GM12878 (cell line): ENCODE measurements around the gene ALG5. TPM values are rescaled to one million over a fixed set of nuclear protein-coding genes. Genes with fewer than 3 reads are reported as not detected.

Source experiments
- ATAC-seq: fragments of 200-7000 bp; cut with Tn5 transposase; 3 replicates; pipeline ENCODE4 v1.9.1; 2020; ENCODE audit warnings: mild to moderate bottlenecking, moderate library complexity
- BruUV-seq: library from RNA; stranded (reverse); fragments of 400-500 nt; replicated peaks from 2 replicates; lab custom pipeline; 2021; lab: Mats Ljungman, UMichigan
- CTCF ChIA-PET: fragments of 300-600 bp; sonication (Branson Sonifier 250); formaldehyde crosslinking; extraction: SDS; loops from one replicate; lab custom pipeline; 2021; ENCODE audit warnings: inconsistent platforms; lab: Yijun Ruan, JAX
- POLR2A ChIA-PET: fragments of 350-600 bp; formaldehyde crosslinking; extraction: SDS; loops from one replicate; lab custom pipeline; 2021; ENCODE audit warnings: inconsistent platforms; lab: Charles Lee
- RAD21 ChIA-PET: fragments of 300-600 bp; sonication (Branson Sonifier 250); formaldehyde crosslinking; loops from one replicate; lab custom pipeline; 2023; ENCODE audit warnings: antibody characterized with exemption; ENCODE audit not compliant: unreplicated experiment; lab: Charles Lee
- SMC1A ChIA-PET: fragments of 300-600 bp; sonication (Branson Sonifier 250); formaldehyde crosslinking; loops from one replicate; lab custom pipeline; 2023; ENCODE audit not compliant: unreplicated experiment, uncharacterized antibody; lab: Charles Lee
- DNase-seq: peaks from one replicate; pipeline ENCODE4 v3.0.0-alpha.2; 2011; ENCODE audit warnings: low read depth, low spot score
- FAIRE-seq: peaks from 3 replicates; lab custom pipeline; 2011; peaks lifted over from hg19 to GRCh38; lab: Jason Lieb, UNC
- H2AFZ ChIP-seq: 2 replicates; pipeline ENCODE4 v1.6.0; 2011; ENCODE audit warnings: low read depth, low read length, control low read depth; ENCODE audit not compliant: control insufficient read depth
- H3K27ac ChIP-seq: 2 replicates; pipeline ENCODE4 v1.5.1; 2011; ENCODE audit warnings: control low read depth; ENCODE audit not compliant: control insufficient read depth, insufficient read depth
- H3K27me3 ChIP-seq, 2 experiments: replicated peaks in 1 of 2; 2 replicates each; pipeline versions ENCODE4 v1.6.0 to v1.6.1; 2011; ENCODE audit warnings: low read length in 1 of 2; ENCODE audit not compliant: control insufficient read depth in 2 of 2, insufficient read depth in 2 of 2
- H3K36me3 ChIP-seq, 2 experiments: 2 replicates each; pipeline ENCODE4 v1.5.1; 2011; ENCODE audit warnings: low read length in 1 of 2; ENCODE audit not compliant: control insufficient read depth in 2 of 2, insufficient read depth in 2 of 2
- H3K4me1 ChIP-seq: 2 replicates; pipeline ENCODE4 v1.6.1; 2011; ENCODE audit warnings: mild to moderate bottlenecking, low read length, moderate library complexity, mixed read lengths; ENCODE audit not compliant: control insufficient read depth, insufficient read depth
- H3K4me2 ChIP-seq: 2 replicates; pipeline ENCODE4 v1.6.0; 2011; ENCODE audit warnings: control low read depth; ENCODE audit not compliant: control insufficient read depth, insufficient read depth
- H3K4me3 ChIP-seq: fragments of 200-600 bp; sonication (generic); 2 replicates; pipeline ENCODE4 v1.5.1; 2016
- H3K79me2 ChIP-seq: 2 replicates; pipeline ENCODE4 v1.6.0; 2011; ENCODE audit warnings: low read length; ENCODE audit not compliant: control insufficient read depth, insufficient read depth
- H3K9ac ChIP-seq: 2 replicates; pipeline ENCODE4 v1.8.0; 2011; ENCODE audit warnings: low read length, control low read depth, mixed read lengths; ENCODE audit not compliant: control insufficient read depth, insufficient read depth
- H3K9me3 ChIP-seq: replicated peaks from 3 replicates; pipeline ENCODE4 v1.5.1; 2011; ENCODE audit warnings: mild to moderate bottlenecking, low read length; ENCODE audit not compliant: control insufficient read depth, insufficient read depth
- H4K20me1 ChIP-seq: 2 replicates; pipeline ENCODE4 v1.6.0; 2011; ENCODE audit not compliant: control insufficient read depth, insufficient read depth
- BRCA1 ChIP-seq: IDR thresholded peaks from 2 replicates; pipeline ENCODE4 v1.6.1; 2011; ENCODE audit warnings: low read depth, low read length, improper control_type of control experiment
- CEBPB ChIP-seq, 2 experiments: fragments of 150-350 bp in 1 of 2; IDR thresholded peaks; 2 replicates each; pipeline ENCODE4 v1.6.1; 2012 to 2014; ENCODE audit warnings: low read depth in 2 of 2, low read length in 2 of 2, borderline replicate concordance in 1 of 2, inconsistent platforms in 1 of 2
- CHD1 ChIP-seq: IDR thresholded peaks from 2 replicates; pipeline ENCODE4 v1.6.1; 2012; ENCODE audit warnings: low read depth, low read length, improper control_type of control experiment
- CHD4 ChIP-seq: fragments of 200-600 bp; sonication (generic); IDR thresholded peaks from 2 replicates; pipeline ENCODE4 v1.6.1; 2016; ENCODE audit warnings: mild to moderate bottlenecking
- EP300 ChIP-seq, 2 experiments: fragments of 150-350 bp in 1 of 2; IDR thresholded peaks; 2 replicates each; pipeline ENCODE4 v1.6.1; 2011 to 2012; ENCODE audit warnings: low read depth in 2 of 2, low read length in 2 of 2, borderline replicate concordance in 1 of 2, improper control_type of control experiment in 1 of 2, inconsistent platforms in 1 of 2; ENCODE audit not compliant: control insufficient read depth in 1 of 2
- FOXK2 ChIP-seq: fragments of 450-650 bp; IDR thresholded peaks from 2 replicates; pipeline ENCODE4 v1.6.1; 2017; ENCODE audit warnings: mild to moderate bottlenecking, moderate library complexity
- GABPA ChIP-seq: IDR thresholded peaks from 2 replicates; pipeline ENCODE4 v1.6.1; 2014; ENCODE audit warnings: antibody characterized with exemption, low read depth, mild to moderate bottlenecking, inconsistent platforms
- HDAC2 ChIP-seq: fragments of 200-600 bp; sonication (generic); IDR thresholded peaks from 2 replicates; pipeline ENCODE4 v1.6.1; 2017
- HDAC6 ChIP-seq: fragments of 200-600 bp; sonication (generic); IDR thresholded peaks from one replicate; pipeline ENCODE4 v1.8.0; 2017; ENCODE audit warnings: antibody characterized with exemption; ENCODE audit not compliant: unreplicated experiment
- IRF3 ChIP-seq: fragments of 450-650 bp; IDR thresholded peaks from 2 replicates; pipeline ENCODE4 v1.6.1; 2014; ENCODE audit warnings: mild to moderate bottlenecking
- MAX ChIP-seq: IDR thresholded peaks from 2 replicates; pipeline ENCODE4 v1.6.1; 2012; ENCODE audit warnings: low read depth, low read length, improper control_type of control experiment
- MXI1 ChIP-seq: fragments of 150-350 bp; IDR thresholded peaks from 2 replicates; pipeline ENCODE4 v1.6.1; 2011; ENCODE audit warnings: low read depth, mild to moderate bottlenecking, inconsistent platforms, low read length, improper control_type of control experiment
- MYB ChIP-seq: fragments of 150-350 bp; IDR thresholded peaks from 2 replicates; pipeline ENCODE4 v1.6.1; 2014; ENCODE audit warnings: mild to moderate bottlenecking, low read depth, low read length, borderline replicate concordance
- MYC ChIP-seq: IDR thresholded peaks from 2 replicates; pipeline ENCODE4 v1.6.1; 2011; ENCODE audit warnings: mild to moderate bottlenecking, low read length, moderate library complexity, inconsistent platforms; ENCODE audit not compliant: insufficient read depth, insufficient replicate concordance, insufficient read length, severe bottlenecking
- NR2C1 ChIP-seq: fragments of 450-650 bp; IDR thresholded peaks from 2 replicates; pipeline ENCODE4 v1.6.1; 2017; ENCODE audit warnings: antibody characterized with exemption, mild to moderate bottlenecking, moderate library complexity
- NR2F1 ChIP-seq: fragments of 450-650 bp; conservative IDR thresholded peaks from 2 replicates; pipeline ENCODE4 v1.6.1; 2017; ENCODE audit warnings: mild to moderate bottlenecking
- SMAD1 ChIP-seq: fragments of 450-650 bp; IDR thresholded peaks from 2 replicates; pipeline ENCODE4 v1.6.1; 2018; ENCODE audit warnings: mild to moderate bottlenecking, low read depth; ENCODE audit not compliant: partially characterized antibody
- YY1 ChIP-seq: IDR thresholded peaks from 2 replicates; pipeline ENCODE4 v1.6.1; 2011; ENCODE audit warnings: low read depth, mild to moderate bottlenecking, low read length
- ZNF24 ChIP-seq: fragments of 450-650 bp; IDR thresholded peaks from 2 replicates; pipeline ENCODE4 v1.6.1; 2017; ENCODE audit warnings: antibody characterized with exemption, mild to moderate bottlenecking
- WGBS: methylation state at CpG from one replicate; pipeline ENCODE4 v1.1.6; 2016; ENCODE audit warnings: low lambda C conversion rate; ENCODE audit not compliant: insufficient replicate concordance, insufficient coverage; ENCODE audit errors: missing lambda C conversion rate; 5-methylcytosine and 5-hydroxymethylcytosine counted together
- in situ Hi-C: fragments of 300-500 bp; cut with MboI; formaldehyde crosslinking; loops from 9 replicates; pipeline ENCODE4 v1.14.3; 2018; ENCODE audit warnings: mixed read lengths
- intact Hi-C: fragments of 100-400 bp; cut with micrococcal nuclease; formaldehyde crosslinking; loops from one replicate; pipeline ENCODE4 v1.14.2; 2022; ENCODE audit not compliant: unreplicated experiment
- polyA plus RNA-seq, 11 experiments: library from polyadenylated mRNA; depleted of rRNA in 4 of 11; unstranded in 6 of 11; stranded (reverse) in 5 of 11; fragments of >200 nt; fragmentation: Nextera tagmentation in 4 of 11; fragmentation: Illumina TruSeq in 1 of 11; extraction: Ambion mirVana in 4 of 11; extraction: Trizol in 1 of 11; gene quantifications; 1 replicate in 1 of 11; 2 replicates in 10 of 11; pipeline versions ENCODE4 v1.2.1 to v1.2.3, GENCODE V29; 2011 to 2016; ENCODE audit warnings: inconsistent platforms in 2 of 11, missing spikeins in 2 of 11, low read depth in 1 of 11
- total RNA-seq, 4 experiments: library from RNA; depleted of rRNA in 3 of 4; stranded (reverse); fragments of >200 nt in 3 of 4; fragmentation: Illumina TruSeq in 1 of 4; extraction: Trizol in 1 of 4; gene quantifications; 2 replicates each; pipeline versions ENCODE4 v1.2.1 to v1.2.3, GENCODE V29; 2013 to 2021
- TF ChIP-seq, protein P1 (sequence below): fragments of 450-650 bp; conservative IDR thresholded peaks from 2 replicates; pipeline ENCODE4 v1.6.1; 2017; ENCODE audit warnings: mild to moderate bottlenecking, moderate library complexity

The ALG5 gene
- total and polyA plus RNA-seq, 10 of the 15 experiments (the other 5 are each of a cell fraction or from before 2014, with no cell fraction given) = 23.9 to 82.2 (median 42.5) TPM

DNA sequence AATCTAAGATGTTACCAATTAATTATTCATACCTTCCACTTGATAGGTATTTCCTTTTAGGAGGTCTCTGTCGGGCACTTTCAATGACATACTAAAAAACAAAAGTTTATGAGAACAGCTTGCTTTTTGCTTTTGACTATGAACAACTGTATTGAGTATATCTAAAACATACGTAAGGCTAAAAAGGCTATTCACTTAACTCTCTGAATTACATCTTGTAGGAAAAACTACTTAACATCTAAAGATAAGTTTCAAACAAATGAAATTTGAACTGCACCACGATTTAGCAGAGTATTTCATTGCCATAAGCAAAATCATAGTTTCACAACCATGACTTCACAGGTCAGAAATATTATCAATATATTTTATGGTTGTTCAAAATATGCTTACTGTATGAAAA is 48.7 kb upstream of the ALG5 start:
- FAIRE-seq (no peak), ATAC-seq (no peak), DNase-seq (no peak)
- Histone ChIP-seq H3K27me3 (no peaks in the 10 kb centered on the region), H3K9ac (no peak overlapping the region), H3K36me3 (peaks cover 0 to 14% of the 10 kb centered on the region in 2 experiments; a peak in 3 of 4 replicates), H3K9me3 (no peaks in the 10 kb centered on the region), H2AFZ (no peak overlapping the region), H3K4me3 (no peak overlapping the region), H3K79me2 (peaks cover 15% of the 10 kb centered on the region), H3K4me2 (no peak overlapping the region), H3K27ac (no peak overlapping the region), H3K4me1 (no peaks in the 10 kb centered on the region), H4K20me1 (no peaks in the 10 kb centered on the region)
- TF ChIP-seq YY1 (no peak), IRF3 (no peak), MAX (no peak), ZNF24 (no peak), MXI1 (no peak), EP300 (IDR thresholded peaks at IDR 0.05; ENCODE audit: borderline replicate concordance in 1 of 2, control insufficient read depth in 1 of 2, low read depth in 2 of 2, low read length in 2 of 2) (no peak), BRCA1 (no peak), MYB (no peak), FOXK2 (no peak), HDAC2 (no peak), HDAC6 (no peak), NR2F1 (no peak), MYC (no peak), CEBPB (IDR thresholded peaks at IDR 0.05; ENCODE audit: borderline replicate concordance in 1 of 2, low read depth in 2 of 2, low read length in 2 of 2) (no peak), NR2C1 (no peak), SMAD1 (no peak), CHD1 (no peak), GABPA (no peak), CHD4 (no peak)
- TF ChIP-seq, protein P1, sequence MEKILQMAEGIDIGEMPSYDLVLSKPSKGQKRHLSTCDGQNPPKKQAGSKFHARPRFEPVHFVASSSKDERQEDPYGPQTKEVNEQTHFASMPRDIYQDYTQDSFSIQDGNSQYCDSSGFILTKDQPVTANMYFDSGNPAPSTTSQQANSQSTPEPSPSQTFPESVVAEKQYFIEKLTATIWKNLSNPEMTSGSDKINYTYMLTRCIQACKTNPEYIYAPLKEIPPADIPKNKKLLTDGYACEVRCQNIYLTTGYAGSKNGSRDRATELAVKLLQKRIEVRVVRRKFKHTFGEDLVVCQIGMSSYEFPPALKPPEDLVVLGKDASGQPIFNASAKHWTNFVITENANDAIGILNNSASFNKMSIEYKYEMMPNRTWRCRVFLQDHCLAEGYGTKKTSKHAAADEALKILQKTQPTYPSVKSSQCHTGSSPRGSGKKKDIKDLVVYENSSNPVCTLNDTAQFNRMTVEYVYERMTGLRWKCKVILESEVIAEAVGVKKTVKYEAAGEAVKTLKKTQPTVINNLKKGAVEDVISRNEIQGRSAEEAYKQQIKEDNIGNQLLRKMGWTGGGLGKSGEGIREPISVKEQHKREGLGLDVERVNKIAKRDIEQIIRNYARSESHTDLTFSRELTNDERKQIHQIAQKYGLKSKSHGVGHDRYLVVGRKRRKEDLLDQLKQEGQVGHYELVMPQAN = no peak
- no TSS peak for BruUV-seq
- intact Hi-C loops (loop anchor here (5.0 kb wide), 1 partner anchor 36 kb away; no protein-coding TSS in a partner anchor), in situ Hi-C loops (no loop called here)
- 96% methylated on average over 3 of the region's 3 CpGs for WGBS
- POLR2A ChIA-PET = interaction anchor here (0.7 to 0.9 kb wide), 2 partner anchors 9 to 47 kb away, joined by 3 read pairs; partner anchors contain the start of gene EXOSC8
- SMC1A ChIA-PET = interaction anchor here (1.1 to 5.0 kb wide), 5 partner anchors 9 to 654 kb away, joined by 3 to 27 read pairs (median 3); no protein-coding TSS in a partner anchor
- RAD21 ChIA-PET = no interaction called here
- CTCF ChIA-PET = interaction anchor here (1.1 to 1.3 kb wide), 4 partner anchors 15 to 312 kb away, joined by 3 to 4 read pairs (median 4); partner anchors contain the start of gene EXOSC8
